Measurements from ENCODE around the gene NT5C3B. TPM values are rescaled to one million over a fixed set of nuclear protein-coding genes. Genes with fewer than 3 reads are reported as not detected.

The NT5C3B gene
- total and polyA plus RNA-seq, 2 donors (not counting 1 experiment from before 2014, with no cell fraction given): 49.6 to 50.1 TPM

DNA sequence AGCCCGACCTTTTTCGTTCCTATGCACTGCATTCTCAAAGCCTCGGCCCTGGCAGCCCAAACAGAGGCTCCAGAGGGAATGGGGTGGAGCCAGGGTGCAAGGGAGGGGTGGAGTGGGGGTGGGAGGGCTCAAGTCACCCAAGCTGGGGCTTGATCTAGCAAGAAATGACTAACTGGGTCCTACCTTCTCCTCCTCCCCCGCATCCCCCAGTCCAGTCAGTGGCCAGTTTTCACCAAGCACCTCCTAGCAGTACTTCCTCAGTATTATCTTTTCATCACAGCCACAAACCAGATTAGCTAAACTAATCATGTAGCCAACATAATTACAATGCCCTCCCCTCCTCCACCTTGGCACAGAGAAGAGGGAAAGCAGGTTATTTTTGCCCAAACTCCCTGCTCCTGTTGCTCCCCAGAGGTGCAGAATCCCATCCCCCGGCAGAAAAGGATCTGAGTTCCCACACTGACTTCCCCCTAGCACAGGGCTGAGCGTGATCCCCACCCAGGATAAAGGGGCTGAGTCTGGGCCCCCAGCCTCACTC is 51.8 kb downstream of the NT5C3B start:
- no peaks in the 10 kb centered on the region for H3K36me3 ChIP-seq (replicated peaks in 1 of 2; ENCODE audit: control extremely low read depth in 1 of 2, control insufficient read depth in 1 of 2, extremely low read depth in 1 of 2, insufficient read depth in 2 of 2, low read length in 1 of 2)
- intact Hi-C loops (cut with micrococcal nuclease): no loop called here
- no peak overlapping the region for H2AFZ ChIP-seq (ENCODE audit: insufficient read depth, low read depth, low read length, poor library complexity, severe bottlenecking)
- no peak overlapping the region for H3K27ac ChIP-seq (ENCODE audit: low read length in 2 of 2)
- Mint-ChIP-seq H3K4me1 (peaks cover 45% of the 10 kb centered on the region), H3K4me3 (peak overlapping the region; percentile 88), H3K27me3 (no peaks in the 10 kb centered on the region), H3K27ac (peak overlapping the region; percentile 47), H3K9me3 (ENCODE audit: insufficient read depth) (no peaks in the 10 kb centered on the region)
- POLR2A ChIA-PET: no interaction called here
- peak overlapping the region in 3 of 5 experiments; percentile 4 to 76 (median 68) for H3K4me3 ChIP-seq (ENCODE audit: control extremely low read depth in 1 of 5, extremely low read depth in 1 of 5, insufficient read depth in 1 of 5, low read depth in 2 of 5, low read length in 4 of 5)
- H3K9me3 ChIP-seq (ENCODE audit: control extremely low read depth in 1 of 3, control insufficient read depth in 2 of 3, insufficient read depth in 1 of 3, low read length in 2 of 3): peaks cover 0 to 4% (median 0%) of the 10 kb centered on the region in 3 donors
- DNase-seq (no peak), ATAC-seq (ENCODE audit: low read depth) (no peak)
- WGBS (ENCODE audit: insufficient coverage): 23% methylated on average over 6 of the region's 6 CpGs
- TF ChIP-seq, protein P1, sequence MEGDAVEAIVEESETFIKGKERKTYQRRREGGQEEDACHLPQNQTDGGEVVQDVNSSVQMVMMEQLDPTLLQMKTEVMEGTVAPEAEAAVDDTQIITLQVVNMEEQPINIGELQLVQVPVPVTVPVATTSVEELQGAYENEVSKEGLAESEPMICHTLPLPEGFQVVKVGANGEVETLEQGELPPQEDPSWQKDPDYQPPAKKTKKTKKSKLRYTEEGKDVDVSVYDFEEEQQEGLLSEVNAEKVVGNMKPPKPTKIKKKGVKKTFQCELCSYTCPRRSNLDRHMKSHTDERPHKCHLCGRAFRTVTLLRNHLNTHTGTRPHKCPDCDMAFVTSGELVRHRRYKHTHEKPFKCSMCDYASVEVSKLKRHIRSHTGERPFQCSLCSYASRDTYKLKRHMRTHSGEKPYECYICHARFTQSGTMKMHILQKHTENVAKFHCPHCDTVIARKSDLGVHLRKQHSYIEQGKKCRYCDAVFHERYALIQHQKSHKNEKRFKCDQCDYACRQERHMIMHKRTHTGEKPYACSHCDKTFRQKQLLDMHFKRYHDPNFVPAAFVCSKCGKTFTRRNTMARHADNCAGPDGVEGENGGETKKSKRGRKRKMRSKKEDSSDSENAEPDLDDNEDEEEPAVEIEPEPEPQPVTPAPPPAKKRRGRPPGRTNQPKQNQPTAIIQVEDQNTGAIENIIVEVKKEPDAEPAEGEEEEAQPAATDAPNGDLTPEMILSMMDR (IDR thresholded peaks at IDR 0.05): no peak
- no peak for TF ChIP-seq EZH2 (IDR thresholded peaks at IDR 0.05; ENCODE audit: borderline replicate concordance, insufficient read depth, low read depth, low read length, poor library complexity, severe bottlenecking)
- CTCF ChIA-PET: interaction anchor here (0.7 to 4.8 kb wide), 3 partner anchors 17 to 824 kb away, joined by 3 to 63 read pairs (median 4); no protein-coding TSS in a partner anchor
- H3K9ac ChIP-seq (ENCODE audit: low read length): peak overlapping the region; percentile 73
- H3K4me2 ChIP-seq (replicated peaks; ENCODE audit: low read depth, low read length, poor library complexity, severe bottlenecking): peak overlapping the region; percentile 83
- H3K27me3 ChIP-seq (replicated peaks in 1 of 4; ENCODE audit: control extremely low read depth in 1 of 4, control insufficient read depth in 3 of 4, insufficient read depth in 4 of 4, low read length in 3 of 4): no peaks in the 10 kb centered on the region
- H4K20me1 ChIP-seq (ENCODE audit: control insufficient read depth, insufficient read depth, low read length, poor library complexity, severe bottlenecking): peaks cover 24% of the 10 kb centered on the region
- H3K4me1 ChIP-seq (ENCODE audit: control insufficient read depth in 2 of 2, insufficient read depth in 2 of 2, low read length in 2 of 2): peaks cover 33 to 64% of the 10 kb centered on the region in 2 donors
- peaks cover 46% of the 10 kb centered on the region for H3K79me2 ChIP-seq (ENCODE audit: control insufficient read depth, insufficient read depth, low read length)

DNA sequence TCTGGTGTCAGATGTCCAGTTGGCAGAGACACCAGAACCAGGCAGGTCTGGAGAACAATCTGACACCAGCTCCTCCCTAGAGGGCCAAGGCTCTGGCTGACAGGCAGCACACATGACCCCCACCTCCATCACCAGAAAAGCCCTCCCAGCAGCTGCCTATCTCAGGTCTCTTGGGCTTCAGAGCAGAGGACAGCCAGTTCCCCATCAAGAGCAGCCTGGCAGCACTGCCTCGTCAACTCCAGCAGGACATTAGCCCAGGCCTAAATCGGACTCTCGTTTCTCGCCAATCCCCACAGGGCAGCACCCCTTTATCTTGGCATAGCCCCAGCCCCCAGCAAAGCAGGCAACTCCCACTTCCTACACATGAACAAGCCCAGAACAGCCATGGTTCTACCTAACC is 53.9 kb downstream of the NT5C3B start:
- DNase-seq (no peak), ATAC-seq (ENCODE audit: low read depth) (no peak)
- Histone ChIP-seq H3K4me1 (ENCODE audit: control insufficient read depth in 2 of 2, insufficient read depth in 2 of 2, low read length in 2 of 2) (peaks cover 33 to 82% of the 10 kb centered on the region in 2 donors), H3K79me2 (ENCODE audit: control insufficient read depth, insufficient read depth, low read length) (peaks cover 55% of the 10 kb centered on the region), H3K27me3 (replicated peaks in 1 of 4; ENCODE audit: control extremely low read depth in 1 of 4, control insufficient read depth in 3 of 4, insufficient read depth in 4 of 4, low read length in 3 of 4) (no peaks in the 10 kb centered on the region), H3K9ac (ENCODE audit: low read length) (no peak overlapping the region), H3K4me3 (ENCODE audit: control extremely low read depth in 1 of 5, extremely low read depth in 1 of 5, insufficient read depth in 1 of 5, low read depth in 2 of 5, low read length in 4 of 5) (no peak overlapping the region), H3K9me3 (ENCODE audit: control extremely low read depth in 1 of 3, control insufficient read depth in 2 of 3, insufficient read depth in 1 of 3, low read length in 2 of 3) (peaks cover 0 to 4% (median 0%) of the 10 kb centered on the region in 3 donors), H4K20me1 (ENCODE audit: control insufficient read depth, insufficient read depth, low read length, poor library complexity, severe bottlenecking) (peaks cover 24% of the 10 kb centered on the region), H3K36me3 (replicated peaks in 1 of 2; ENCODE audit: control extremely low read depth in 1 of 2, control insufficient read depth in 1 of 2, extremely low read depth in 1 of 2, insufficient read depth in 2 of 2, low read length in 1 of 2) (peaks cover 0 to 4% of the 10 kb centered on the region in 2 experiments), H3K4me2 (replicated peaks; ENCODE audit: low read depth, low read length, poor library complexity, severe bottlenecking) (peak overlapping the region; percentile 44), H2AFZ (ENCODE audit: insufficient read depth, low read depth, low read length, poor library complexity, severe bottlenecking) (no peak overlapping the region), H3K27ac (ENCODE audit: low read length in 2 of 2) (no peak overlapping the region)
- peak overlapping the region; percentile 50 for H3K4me3 Mint-ChIP-seq
- POLR2A ChIA-PET: no interaction called here
- H3K27ac Mint-ChIP-seq: peak overlapping the region; percentile 41
- TF ChIP-seq, protein P1 (IDR thresholded peaks at IDR 0.05): no peak
- TF ChIP-seq EZH2 (IDR thresholded peaks at IDR 0.05; ENCODE audit: borderline replicate concordance, insufficient read depth, low read depth, low read length, poor library complexity, severe bottlenecking): no peak
- peaks cover 48% of the 10 kb centered on the region for H3K4me1 Mint-ChIP-seq
- 59% methylated on average over 4 of the region's 4 CpGs for WGBS (ENCODE audit: insufficient coverage)
- intact Hi-C loops (cut with micrococcal nuclease): no loop called here
- no peaks in the 10 kb centered on the region for H3K9me3 Mint-ChIP-seq (ENCODE audit: insufficient read depth)
- CTCF ChIA-PET: no interaction called here
- H3K27me3 Mint-ChIP-seq: no peaks in the 10 kb centered on the region
